Neuronal stem cell (in vitro differentiated cells): ENCODE measurements around the gene PRSS8.
A peak's percentile ranks its signal among the peaks of the same experiment; 100 is the strongest.
"Not testable (repeated sequence)": the region's sequence is repeated elsewhere in the genome, so short reads cannot be mapped to it uniquely, and the experiment has no call there.

Experiments used
- DNase-seq: peaks from one replicate; pipeline ENCODE4 v3.0.0-alpha.2; 2013; ENCODE audit warnings: low spot score
- H2AFZ ChIP-seq: one replicate; pipeline ENCODE4 v1.6.1; 2013; ENCODE audit warnings: mild to moderate bottlenecking, low read length, inconsistent platforms
- H2AK5ac ChIP-seq: 2 replicates; pipeline ENCODE4 v1.6.1; 2013; ENCODE audit warnings: low read depth, mild to moderate bottlenecking, inconsistent platforms, low read length, moderate library complexity, mixed read lengths
- H2BK120ac ChIP-seq: 2 replicates; pipeline ENCODE4 v1.6.1; 2013; ENCODE audit warnings: low read depth, mild to moderate bottlenecking, inconsistent platforms, low read length, moderate library complexity, mixed read lengths
- H2BK12ac ChIP-seq: one replicate; pipeline ENCODE4 v1.6.1; 2013; ENCODE audit warnings: low read length, inconsistent platforms
- H2BK15ac ChIP-seq: 2 replicates; pipeline ENCODE4 v1.6.1; 2013; ENCODE audit warnings: mild to moderate bottlenecking, low read length, inconsistent platforms, mixed read lengths
- H2BK5ac ChIP-seq: one replicate; pipeline ENCODE4 v1.6.1; 2013; ENCODE audit warnings: inconsistent platforms, mild to moderate bottlenecking, low read length, moderate library complexity
- H3K14ac ChIP-seq: one replicate; pipeline ENCODE4 v1.6.1; 2013; ENCODE audit warnings: low read length, inconsistent platforms
- H3K18ac ChIP-seq: 2 replicates; pipeline ENCODE4 v1.6.1; 2013; ENCODE audit warnings: low read length, inconsistent platforms
- H3K23ac ChIP-seq: 2 replicates; pipeline ENCODE4 v1.6.1; 2013; ENCODE audit warnings: low read depth, mild to moderate bottlenecking, mixed read lengths, low read length, inconsistent platforms; ENCODE audit not compliant: poor library complexity
- H3K27ac ChIP-seq: replicated peaks from 3 replicates; pipeline ENCODE4 v1.5.1; 2013; ENCODE audit warnings: low read length, inconsistent platforms
- H3K27me3 ChIP-seq, 3 experiments: 2 replicates each; pipeline ENCODE4 v1.6.1; 2013; ENCODE audit warnings: low read length in 3 of 3, mild to moderate bottlenecking in 2 of 3, inconsistent platforms in 1 of 3, low read depth in 1 of 3, mixed read lengths in 1 of 3, moderate library complexity in 1 of 3; ENCODE audit not compliant: control insufficient read depth in 3 of 3, insufficient read depth in 3 of 3
- H3K36me3 ChIP-seq, 2 donors: replicated peaks in 1 of 2; 2 replicates each; pipeline ENCODE4 v1.6.1; 2013; ENCODE audit warnings: low read length in 2 of 2; ENCODE audit not compliant: control insufficient read depth in 2 of 2, insufficient read depth in 2 of 2
- H3K4ac ChIP-seq: 2 replicates; pipeline ENCODE4 v1.6.1; 2013; ENCODE audit warnings: inconsistent platforms, mild to moderate bottlenecking, low read length, moderate library complexity
- H3K4me1 ChIP-seq, 2 donors: 1 replicate in 1 of 2; 2 replicates in 1 of 2; pipeline ENCODE4 v1.6.1; 2013; ENCODE audit warnings: low read length in 2 of 2, low read depth in 1 of 2; ENCODE audit not compliant: control insufficient read depth in 2 of 2, insufficient read depth in 1 of 2
- H3K4me2 ChIP-seq: one replicate; pipeline ENCODE4 v1.6.1; 2013; ENCODE audit warnings: mild to moderate bottlenecking, low read length, inconsistent platforms; ENCODE audit not compliant: insufficient read depth, poor library complexity, severe bottlenecking
- H3K4me3 ChIP-seq, 2 donors: 2 replicates each; pipeline ENCODE4 v1.5.1; 2013; ENCODE audit warnings: low read length in 2 of 2, mild to moderate bottlenecking in 2 of 2, inconsistent platforms in 1 of 2, moderate library complexity in 1 of 2
- H3K79me1 ChIP-seq: one replicate; pipeline ENCODE4 v1.6.1; 2013; ENCODE audit warnings: low read depth, mild to moderate bottlenecking, inconsistent platforms, low read length, moderate library complexity
- H3K9ac ChIP-seq: one replicate; pipeline ENCODE4 v1.6.1; 2013; ENCODE audit warnings: mild to moderate bottlenecking, low read depth, low read length, inconsistent platforms; ENCODE audit not compliant: poor library complexity
- H3K9me3 ChIP-seq, 2 donors: replicated peaks in 1 of 2; 2 replicates each; pipeline versions ENCODE3 to v1.6.1; 2013; ENCODE audit warnings: low read length in 2 of 2, mild to moderate bottlenecking in 2 of 2, inconsistent platforms in 1 of 2, low read depth in 1 of 2, mixed read lengths in 1 of 2, moderate library complexity in 1 of 2; ENCODE audit not compliant: control insufficient read depth in 2 of 2, insufficient read depth in 1 of 2
- H4K8ac ChIP-seq: one replicate; pipeline ENCODE4 v1.6.1; 2013; ENCODE audit warnings: low read depth, mild to moderate bottlenecking, inconsistent platforms, low read length, moderate library complexity
- H4K91ac ChIP-seq: one replicate; pipeline ENCODE4 v1.6.1; 2013; ENCODE audit warnings: low read length, low read depth, mild to moderate bottlenecking, inconsistent platforms; ENCODE audit not compliant: poor library complexity
- WGBS, 2 donors: extraction: QIAGEN DNeasy Blood & Tissue Kit; methylation state at CpG; one replicate each; pipeline ENCODE4 v1.1.7; 2013; ENCODE audit warnings: missing lambda C conversion rate in 2 of 2, mixed read lengths in 1 of 2; ENCODE audit not compliant: insufficient read length in 2 of 2, insufficient replicate concordance in 1 of 2; ENCODE audit errors: extremely low coverage in 2 of 2; 5-methylcytosine and 5-hydroxymethylcytosine counted together

The PRSS8 gene

DNA sequence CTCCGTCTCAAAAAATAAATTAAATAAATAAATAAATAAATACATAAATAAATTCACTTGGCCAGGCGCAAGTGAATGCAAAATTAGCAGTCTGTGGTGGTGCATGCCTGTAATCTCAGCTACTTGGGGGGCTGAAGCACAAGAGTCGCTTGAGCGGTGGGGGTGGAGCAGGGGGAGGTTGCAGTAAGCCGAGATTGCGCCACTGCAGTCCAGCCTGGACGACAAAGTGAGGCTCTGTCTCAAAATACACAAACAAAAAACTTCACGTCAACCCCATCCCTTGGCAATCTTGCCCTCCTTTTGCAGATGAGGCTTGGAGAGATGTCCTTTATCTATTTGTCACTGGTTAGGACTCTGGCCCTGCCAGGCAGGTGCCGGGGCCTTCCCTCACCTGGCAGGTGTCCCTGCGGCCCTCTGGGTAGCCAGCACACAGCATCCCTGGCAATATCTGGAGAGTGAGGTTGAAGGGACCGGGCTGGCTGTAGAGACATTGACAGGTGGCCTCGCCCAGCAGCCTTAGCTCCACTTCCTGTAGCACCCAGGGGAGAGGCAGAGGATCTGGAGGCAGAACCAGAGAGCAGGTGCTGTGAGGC is 10.0 kb upstream of the PRSS8 start:
- H3K4ac ChIP-seq, result no peak overlapping the region
- no peak overlapping the region for H2AK5ac ChIP-seq
- no peak overlapping the region for H4K91ac ChIP-seq
- peaks cover 2% of the 10 kb centered on the region for H3K79me1 ChIP-seq
- no peak overlapping the region for H2BK5ac ChIP-seq
- H3K36me3 ChIP-seq, result no peaks in the 10 kb centered on the region
- H2BK12ac ChIP-seq, result no peak overlapping the region
- no peak overlapping the region for H3K23ac ChIP-seq
- H3K4me3 ChIP-seq, result no peak overlapping the region
- no peak for DNase-seq
- no peak overlapping the region for H2AFZ ChIP-seq
- H2BK120ac ChIP-seq, result no peak overlapping the region
- peaks cover 4 to 14% of the 10 kb centered on the region in 2 donors for H3K4me1 ChIP-seq
- H3K14ac ChIP-seq, result no peak overlapping the region
- H3K9ac ChIP-seq, result no peak overlapping the region
- H2BK15ac ChIP-seq, result no peak overlapping the region
- peaks cover 0 to 48% (median 37%) of the 10 kb centered on the region in 3 experiments for H3K27me3 ChIP-seq
- no peak overlapping the region for H3K4me2 ChIP-seq
- H3K18ac ChIP-seq, result peak overlapping the region; percentile 56
- no peak overlapping the region for H3K27ac ChIP-seq
- no CpG with 5 or more reads among the region's 12 CpGs for WGBS, 2 donors
- no peaks in the 10 kb centered on the region for H3K9me3 ChIP-seq
- H4K8ac ChIP-seq, result no peak overlapping the region

DNA sequence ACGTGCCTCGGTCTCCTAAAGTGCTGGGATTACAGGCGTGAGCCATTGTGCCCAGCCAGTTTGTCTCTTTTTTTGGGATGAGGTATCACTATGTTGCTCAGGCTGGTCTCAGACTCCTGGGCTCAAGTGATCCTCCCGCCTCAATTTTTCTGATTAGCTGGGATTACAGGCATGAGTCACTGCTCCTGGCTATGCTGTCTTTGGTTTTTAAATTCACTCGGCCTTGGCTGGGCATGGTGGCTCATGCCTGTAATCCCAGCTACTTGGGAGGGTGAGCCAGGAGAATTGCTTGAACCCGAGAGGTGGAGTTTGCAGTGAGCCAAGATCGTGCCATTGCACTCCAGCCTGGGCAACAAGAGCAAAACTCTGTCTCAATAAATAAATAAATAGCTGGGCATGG is 8.9 kb upstream of the PRSS8 start:
- H3K4ac ChIP-seq, H2AFZ ChIP-seq, H3K27ac ChIP-seq, H2AK5ac ChIP-seq, H3K4me3 ChIP-seq, H4K91ac ChIP-seq, DNase-seq, H3K23ac ChIP-seq, H3K9ac ChIP-seq, H3K14ac ChIP-seq, H2BK15ac ChIP-seq, H3K36me3 ChIP-seq, H2BK5ac ChIP-seq, H2BK120ac ChIP-seq, H3K18ac ChIP-seq, H4K8ac ChIP-seq, H2BK12ac ChIP-seq, H3K9me3 ChIP-seq, H3K4me2 ChIP-seq, H3K79me1 ChIP-seq: not testable (repeated sequence)
- WGBS, 2 donors, result no CpG with 5 or more reads among the region's 7 CpGs
- H3K27me3 ChIP-seq, result peaks cover 0 to 39% (median 32%) of the 10 kb centered on the region in 3 experiments
- peaks cover 9 to 12% of the 10 kb centered on the region in 2 donors for H3K4me1 ChIP-seq

DNA sequence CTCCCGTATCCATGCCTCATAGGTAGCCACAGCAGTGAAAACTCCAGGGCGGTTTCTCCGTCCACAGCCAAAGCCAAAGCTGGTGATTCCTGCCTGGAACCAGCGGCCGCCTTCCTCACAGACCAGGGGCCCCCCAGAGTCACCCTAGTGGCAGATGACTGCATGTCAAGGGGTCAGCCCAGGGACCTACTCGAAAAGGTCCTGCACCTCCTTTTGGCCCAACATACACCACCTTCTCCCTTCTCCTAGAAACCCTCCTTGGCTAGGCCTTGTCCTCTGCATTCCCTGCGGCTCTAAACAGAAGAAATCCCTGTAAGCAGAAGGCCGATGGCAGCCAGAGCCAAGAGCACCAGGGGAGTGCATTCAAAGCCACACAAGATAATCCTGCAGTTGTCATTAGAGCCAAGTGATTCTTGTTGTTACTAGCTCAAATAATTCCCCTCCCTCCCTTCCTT is 8.2 kb upstream of the PRSS8 start:
- Histone ChIP-seq H3K4me2 (no peak overlapping the region), H3K36me3 (no peaks in the 10 kb centered on the region), H2BK15ac (no peak overlapping the region), H3K18ac (no peak overlapping the region), H2AFZ (peak overlapping the region; percentile 100), H4K8ac (no peak overlapping the region), H3K9me3 (no peaks in the 10 kb centered on the region), H2BK12ac (no peak overlapping the region), H3K4me1 (peaks cover 9 to 18% of the 10 kb centered on the region in 2 donors), H3K23ac (no peak overlapping the region), H2BK120ac (no peak overlapping the region), H3K4ac (no peak overlapping the region), H3K79me1 (peaks cover 2% of the 10 kb centered on the region), H3K4me3 (no peak overlapping the region), H2AK5ac (peak overlapping the region; percentile 12), H4K91ac (no peak overlapping the region), H3K14ac (no peak overlapping the region), H2BK5ac (no peak overlapping the region), H3K27ac (no peak overlapping the region), H3K27me3 (peaks cover 0 to 33% (median 32%) of the 10 kb centered on the region in 3 experiments), H3K9ac (no peak overlapping the region)
- WGBS, 2 donors, result no CpG with 5 or more reads among the region's 8 CpGs
- DNase-seq, result no peak

DNA sequence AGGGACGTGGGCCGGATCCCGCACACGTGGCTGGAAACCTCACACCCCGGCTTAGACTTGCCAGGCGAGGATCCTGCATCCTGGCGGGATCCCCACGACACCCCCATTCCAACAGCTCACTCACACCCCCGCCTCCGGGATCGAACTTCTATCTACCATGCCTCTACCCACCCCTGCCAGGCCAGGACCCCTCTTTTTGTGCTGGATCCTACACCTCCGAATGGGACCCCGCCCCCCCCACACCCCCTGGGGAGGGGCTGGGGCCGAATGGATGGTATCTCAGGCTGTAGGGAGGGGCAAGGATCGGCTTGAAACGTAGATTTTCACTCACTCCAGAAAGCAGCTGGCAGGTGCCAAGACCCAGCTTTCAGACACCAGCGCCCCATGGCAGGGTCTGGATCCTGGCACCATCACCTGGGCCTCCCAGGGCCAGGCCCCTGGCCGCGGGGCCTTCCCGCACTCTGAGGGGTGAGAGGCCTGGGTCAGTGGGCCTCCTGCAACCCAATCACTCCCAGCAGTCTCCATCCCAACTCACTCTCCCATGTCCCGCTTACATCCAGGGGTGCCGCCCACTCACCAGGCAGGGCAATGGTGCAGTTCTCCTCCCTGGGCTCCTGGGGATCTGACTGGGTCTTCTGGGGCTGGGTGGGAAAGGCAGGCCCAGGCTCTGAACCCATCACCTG is 7.6 kb upstream of the PRSS8 start:
- Histone ChIP-seq H2BK12ac (peak overlapping the region; percentile 79), H3K14ac (peak overlapping the region; percentile 95), H3K18ac (peak overlapping the region; percentile 99), H2BK5ac (peak overlapping the region; percentile 46), H3K27ac (no peak overlapping the region), H2BK120ac (no peak overlapping the region), H2AFZ (peak overlapping the region; percentile 100), H3K4me1 (peaks cover 9 to 18% of the 10 kb centered on the region in 2 donors), H3K36me3 (no peaks in the 10 kb centered on the region), H4K91ac (peak overlapping the region; percentile 48), H2BK15ac (peak overlapping the region; percentile 100), H3K4ac (peak overlapping the region; percentile 17), H3K27me3 (peaks cover 0 to 27% (median 26%) of the 10 kb centered on the region in 3 experiments), H2AK5ac (peak overlapping the region; percentile 91), H3K4me2 (peak overlapping the region; percentile 99), H3K9me3 (no peaks in the 10 kb centered on the region), H3K9ac (peak overlapping the region; percentile 27), H3K4me3 (peak overlapping the region in 1 of 2 donors; percentile 76), H4K8ac (peak overlapping the region; percentile 98), H3K23ac (peak overlapping the region; percentile 97), H3K79me1 (no peaks in the 10 kb centered on the region)
- WGBS, 2 donors, result no CpG with 5 or more reads among the region's 22 CpGs
- no peak for DNase-seq
